Measurements from ENCODE around the gene TTLL13.

The TTLL13 gene

GRCh38 chr15:90217671-90218394 is 31.5 kb upstream of the TTLL13 start:
- DNase-seq, result no peak

- peak; percentile 20 for DNase-seq
Observed at GRCh38 chr15:90219421-90220141, 29.8 kb upstream of the TTLL13 start.

GRCh38 chr15:90221246-90221900 is 28.0 kb upstream of the TTLL13 start:
- DNase-seq, result no peak

GRCh38 chr15:90222547-90222946 is 26.8 kb upstream of the TTLL13 start:
- no peak for DNase-seq

GRCh38 chr15:90223441-90224165 is 25.8 kb upstream of the TTLL13 start:
- DNase-seq, result no peak

GRCh38 chr15:90225047-90225446 is 24.3 kb upstream of the TTLL13 start:
- no peak for DNase-seq

GRCh38 chr15:90225504-90226234 is 23.7 kb upstream of the TTLL13 start:
- no peak for DNase-seq

GRCh38 chr15:90227336-90227735 is 22.0 kb upstream of the TTLL13 start:
- no peak for DNase-seq

GRCh38 chr15:90227816-90228772 is 21.3 kb upstream of the TTLL13 start:
- no peak for DNase-seq

GRCh38 chr15:90228960-90229359 is 20.4 kb upstream of the TTLL13 start:
- no peak for DNase-seq

GRCh38 chr15:90230071-90230494 is 19.3 kb upstream of the TTLL13 start:
- DNase-seq, result no peak

- DNase-seq, result no peak
Observed at GRCh38 chr15:90230610-90231009, 18.7 kb upstream of the TTLL13 start.

GRCh38 chr15:90231028-90232017 is 18.0 kb upstream of the TTLL13 start:
- DNase-seq, result peak; percentile 65

- DNase-seq, result no peak
Observed at GRCh38 chr15:90232196-90232595, 17.2 kb upstream of the TTLL13 start.

GRCh38 chr15:90232941-90233386 is 16.4 kb upstream of the TTLL13 start:
- no peak for DNase-seq

GRCh38 chr15:90233387-90234095 is 15.8 kb upstream of the TTLL13 start, which contains the start of gene CIB1:
Gene CIB1 (minus strand): TSS chr15:90233941. CDS start chr15:90233885, 56 bp downstream.
- peak; percentile 98 for DNase-seq

- DNase-seq, result peak; percentile 98
Observed at GRCh38 chr15:90234096-90234988, 15.0 kb upstream of the TTLL13 start, which contains the start of gene GDPGP1. Gene GDPGP1 (plus strand): TSS chr15:90234209. CDS start chr15:90240909, 6,700 bp downstream.

- no peak for DNase-seq
Observed at GRCh38 chr15:90239371-90239770, 10.0 kb upstream of the TTLL13 start.
